Measurements from ENCODE around the gene DLGAP5. TPM values are rescaled to one million over a fixed set of nuclear protein-coding genes. Genes with fewer than 3 reads are reported as not detected.

DLGAP5 gene
- total and polyA plus RNA-seq, 2 of the 4 experiments (the other 2 are of a cell fraction) = 14.9 to 19.0 TPM

DNA sequence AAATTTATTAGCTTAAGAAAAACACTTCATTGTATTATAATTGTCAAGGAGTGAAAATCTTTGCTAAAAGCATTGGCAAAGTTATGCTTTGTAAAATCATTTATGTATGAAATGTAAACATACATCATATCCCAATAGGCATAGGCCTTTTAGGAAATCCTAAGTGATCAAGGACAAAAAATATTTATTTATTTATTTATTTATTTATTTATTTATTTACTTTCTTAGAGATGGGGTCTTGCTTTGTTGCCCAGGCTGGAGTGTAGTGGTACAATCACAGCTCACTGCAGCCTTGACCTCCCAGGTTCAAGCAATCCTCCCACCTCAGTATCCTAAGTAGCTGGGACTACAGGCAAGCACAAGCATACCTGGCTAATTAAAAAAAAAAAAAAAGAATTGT, 32.0 kb upstream of the DLGAP5 start:
- H2AK5ac ChIP-seq (ENCODE audit: low read depth, low read length) = no peak overlapping the region
- H3K9me3 ChIP-seq (ENCODE audit: control insufficient read depth, insufficient read depth, low read length) = peaks cover 2% of the 10 kb centered on the region; the same call in 1 of the 2 replicates
- no peak overlapping the region for H3K9ac ChIP-seq (ENCODE audit: low read depth, low read length)
- no peaks in the 10 kb centered on the region for H3K9me1 ChIP-seq (ENCODE audit: insufficient read depth, low read length)
- no peak overlapping the region for H2BK120ac ChIP-seq (ENCODE audit: low read depth, low read length)
- DNase-seq (no peak), ATAC-seq (ENCODE audit: low read depth) (no peak)
- H3K56ac ChIP-seq (ENCODE audit: extremely low read depth, insufficient read depth, low read length) = no peak overlapping the region
- H2BK5ac ChIP-seq (ENCODE audit: low read depth, low read length, poor library complexity, severe bottlenecking) = no peak overlapping the region
- H3K4me2 ChIP-seq (ENCODE audit: low read depth, low read length) = no peak overlapping the region
- no TSS peak for BruUV-seq (replicated peaks)
- intact Hi-C loops (cut with micrococcal nuclease) = no loop called here
- H4K5ac ChIP-seq (ENCODE audit: low read depth, low read length) = no peak overlapping the region
- CTCF ChIA-PET = no interaction called here
- H3K4me3 ChIP-seq (ENCODE audit: insufficient read depth, low read depth, low read length) = no peak overlapping the region
- no peak overlapping the region for H3K18ac ChIP-seq (ENCODE audit: low read depth, low read length)
- no peak overlapping the region for H2AK9ac ChIP-seq (replicated peaks; ENCODE audit: low read depth, low read length, poor library complexity)
- no peaks in the 10 kb centered on the region for H3K27me3 ChIP-seq (ENCODE audit: control insufficient read depth, insufficient read depth, low read length)
- H3K4me1 ChIP-seq (ENCODE audit: control insufficient read depth, insufficient read depth, low read length) = no peaks in the 10 kb centered on the region
- in situ Hi-C loops (cut with MboI; ENCODE audit: low sequenced_read_pairs) = no loop called here
- H2AFZ ChIP-seq (replicated peaks; ENCODE audit: low read length, poor library complexity) = no peak overlapping the region
- H4K20me1 ChIP-seq (ENCODE audit: insufficient read depth, low read length) = no peaks in the 10 kb centered on the region
- no peak overlapping the region for H2BK15ac ChIP-seq (ENCODE audit: low read depth, low read length)
- TF ChIP-seq FOS (IDR thresholded peaks at IDR 0.05; ENCODE audit: low read depth, low read length) = no peak
- TF ChIP-seq, protein P1, sequence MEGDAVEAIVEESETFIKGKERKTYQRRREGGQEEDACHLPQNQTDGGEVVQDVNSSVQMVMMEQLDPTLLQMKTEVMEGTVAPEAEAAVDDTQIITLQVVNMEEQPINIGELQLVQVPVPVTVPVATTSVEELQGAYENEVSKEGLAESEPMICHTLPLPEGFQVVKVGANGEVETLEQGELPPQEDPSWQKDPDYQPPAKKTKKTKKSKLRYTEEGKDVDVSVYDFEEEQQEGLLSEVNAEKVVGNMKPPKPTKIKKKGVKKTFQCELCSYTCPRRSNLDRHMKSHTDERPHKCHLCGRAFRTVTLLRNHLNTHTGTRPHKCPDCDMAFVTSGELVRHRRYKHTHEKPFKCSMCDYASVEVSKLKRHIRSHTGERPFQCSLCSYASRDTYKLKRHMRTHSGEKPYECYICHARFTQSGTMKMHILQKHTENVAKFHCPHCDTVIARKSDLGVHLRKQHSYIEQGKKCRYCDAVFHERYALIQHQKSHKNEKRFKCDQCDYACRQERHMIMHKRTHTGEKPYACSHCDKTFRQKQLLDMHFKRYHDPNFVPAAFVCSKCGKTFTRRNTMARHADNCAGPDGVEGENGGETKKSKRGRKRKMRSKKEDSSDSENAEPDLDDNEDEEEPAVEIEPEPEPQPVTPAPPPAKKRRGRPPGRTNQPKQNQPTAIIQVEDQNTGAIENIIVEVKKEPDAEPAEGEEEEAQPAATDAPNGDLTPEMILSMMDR (conservative IDR thresholded peaks at IDR 0.05; ENCODE audit: low read depth, low read length) = no peak
- H2BK20ac ChIP-seq (ENCODE audit: low read depth, low read length) = no peak overlapping the region
- no peaks in the 10 kb centered on the region for H3K79me1 ChIP-seq (ENCODE audit: low read depth in 1 of 2, low read length in 2 of 2)
- dilution Hi-C loops (cut with HindIII; ENCODE audit: low sequenced_read_pairs, unreplicated experiment) = no loop called here
- no peak overlapping the region for H3K14ac ChIP-seq (replicated peaks; ENCODE audit: low read depth, low read length)
- H3K23ac ChIP-seq (ENCODE audit: low read depth, low read length) = no peak overlapping the region
- no peaks in the 10 kb centered on the region for H3K36me3 ChIP-seq (ENCODE audit: control insufficient read depth, insufficient read depth, low read length)
- no peak overlapping the region for H3K27ac ChIP-seq (ENCODE audit: insufficient read depth, low read length)
- H4K8ac ChIP-seq (ENCODE audit: low read depth in 2 of 2, low read length in 2 of 2) = no peak overlapping the region
- no peak overlapping the region for H4K91ac ChIP-seq (ENCODE audit: insufficient read depth, low read depth, low read length)
- POLR2A ChIA-PET (ENCODE audit: unreplicated experiment) = no interaction called here
- no peak overlapping the region for H3K4ac ChIP-seq (ENCODE audit: low read depth, low read length)
